Midbrain (tissue), 1 donor: ENCODE data around the gene TEX13B.

Source experiments
- DNase-seq: peaks from one replicate; lab custom pipeline; 2025; lab: John Stamatoyannopoulos, UW

The TEX13B gene

GRCh38 chrX:107935664-107936433 lies 46.3 kb downstream of the TEX13B start:
- DNase-seq, result no peak

- DNase-seq, result no peak
Measured at GRCh38 chrX:107935200-107935599, 47.0 kb downstream of the TEX13B start.

- no peak for DNase-seq
Measured at GRCh38 chrX:107934262-107934661, 47.9 kb downstream of the TEX13B start.
